ENCODE results near the gene CLBA1.

DNA sequence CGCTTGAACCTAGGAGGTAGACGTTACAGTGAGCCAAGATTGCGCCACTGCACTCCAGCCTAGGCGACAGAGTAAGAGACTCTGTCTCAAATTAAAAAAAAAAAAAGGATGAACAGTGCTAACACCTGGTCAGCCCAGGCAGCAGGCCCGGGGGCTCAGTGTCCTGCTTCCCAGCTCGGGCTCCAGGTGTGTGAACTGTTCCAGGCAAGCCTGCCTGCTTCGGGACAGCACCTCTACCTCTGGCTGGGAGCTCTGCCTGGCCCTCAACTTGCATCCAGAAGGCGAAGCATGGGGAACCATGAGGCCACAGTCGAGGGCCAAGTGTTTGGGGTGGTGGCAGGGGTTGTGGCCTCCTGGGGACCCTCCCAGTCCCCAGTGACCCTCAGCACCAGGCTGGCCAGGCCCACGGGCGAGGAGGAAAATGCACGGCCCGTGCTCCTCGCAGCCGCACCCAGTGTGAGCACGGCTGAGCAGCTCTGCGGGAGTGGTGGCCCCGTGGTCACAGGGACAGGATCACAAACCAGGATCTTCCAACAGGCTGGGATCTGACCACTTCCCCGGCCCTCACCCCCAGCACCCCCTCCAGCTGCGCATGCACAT is 19.8 kb downstream of the CLBA1 start:
- TF ChIP-seq, protein P1, sequence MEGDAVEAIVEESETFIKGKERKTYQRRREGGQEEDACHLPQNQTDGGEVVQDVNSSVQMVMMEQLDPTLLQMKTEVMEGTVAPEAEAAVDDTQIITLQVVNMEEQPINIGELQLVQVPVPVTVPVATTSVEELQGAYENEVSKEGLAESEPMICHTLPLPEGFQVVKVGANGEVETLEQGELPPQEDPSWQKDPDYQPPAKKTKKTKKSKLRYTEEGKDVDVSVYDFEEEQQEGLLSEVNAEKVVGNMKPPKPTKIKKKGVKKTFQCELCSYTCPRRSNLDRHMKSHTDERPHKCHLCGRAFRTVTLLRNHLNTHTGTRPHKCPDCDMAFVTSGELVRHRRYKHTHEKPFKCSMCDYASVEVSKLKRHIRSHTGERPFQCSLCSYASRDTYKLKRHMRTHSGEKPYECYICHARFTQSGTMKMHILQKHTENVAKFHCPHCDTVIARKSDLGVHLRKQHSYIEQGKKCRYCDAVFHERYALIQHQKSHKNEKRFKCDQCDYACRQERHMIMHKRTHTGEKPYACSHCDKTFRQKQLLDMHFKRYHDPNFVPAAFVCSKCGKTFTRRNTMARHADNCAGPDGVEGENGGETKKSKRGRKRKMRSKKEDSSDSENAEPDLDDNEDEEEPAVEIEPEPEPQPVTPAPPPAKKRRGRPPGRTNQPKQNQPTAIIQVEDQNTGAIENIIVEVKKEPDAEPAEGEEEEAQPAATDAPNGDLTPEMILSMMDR (IDR thresholded peaks at IDR 0.05; ENCODE audit: insufficient read depth, low read length) = no peak
- TF ChIP-seq, protein P2, sequence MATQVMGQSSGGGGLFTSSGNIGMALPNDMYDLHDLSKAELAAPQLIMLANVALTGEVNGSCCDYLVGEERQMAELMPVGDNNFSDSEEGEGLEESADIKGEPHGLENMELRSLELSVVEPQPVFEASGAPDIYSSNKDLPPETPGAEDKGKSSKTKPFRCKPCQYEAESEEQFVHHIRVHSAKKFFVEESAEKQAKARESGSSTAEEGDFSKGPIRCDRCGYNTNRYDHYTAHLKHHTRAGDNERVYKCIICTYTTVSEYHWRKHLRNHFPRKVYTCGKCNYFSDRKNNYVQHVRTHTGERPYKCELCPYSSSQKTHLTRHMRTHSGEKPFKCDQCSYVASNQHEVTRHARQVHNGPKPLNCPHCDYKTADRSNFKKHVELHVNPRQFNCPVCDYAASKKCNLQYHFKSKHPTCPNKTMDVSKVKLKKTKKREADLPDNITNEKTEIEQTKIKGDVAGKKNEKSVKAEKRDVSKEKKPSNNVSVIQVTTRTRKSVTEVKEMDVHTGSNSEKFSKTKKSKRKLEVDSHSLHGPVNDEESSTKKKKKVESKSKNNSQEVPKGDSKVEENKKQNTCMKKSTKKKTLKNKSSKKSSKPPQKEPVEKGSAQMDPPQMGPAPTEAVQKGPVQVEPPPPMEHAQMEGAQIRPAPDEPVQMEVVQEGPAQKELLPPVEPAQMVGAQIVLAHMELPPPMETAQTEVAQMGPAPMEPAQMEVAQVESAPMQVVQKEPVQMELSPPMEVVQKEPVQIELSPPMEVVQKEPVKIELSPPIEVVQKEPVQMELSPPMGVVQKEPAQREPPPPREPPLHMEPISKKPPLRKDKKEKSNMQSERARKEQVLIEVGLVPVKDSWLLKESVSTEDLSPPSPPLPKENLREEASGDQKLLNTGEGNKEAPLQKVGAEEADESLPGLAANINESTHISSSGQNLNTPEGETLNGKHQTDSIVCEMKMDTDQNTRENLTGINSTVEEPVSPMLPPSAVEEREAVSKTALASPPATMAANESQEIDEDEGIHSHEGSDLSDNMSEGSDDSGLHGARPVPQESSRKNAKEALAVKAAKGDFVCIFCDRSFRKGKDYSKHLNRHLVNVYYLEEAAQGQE (IDR thresholded peaks at IDR 0.05; ENCODE audit: insufficient replicate concordance, low read depth) = no peak
- TF ChIP-seq POLR2AphosphoS5 (IDR thresholded peaks at IDR 0.05; ENCODE audit: low read depth) (no peak), GABPA (IDR thresholded peaks at IDR 0.05; ENCODE audit: low read depth) (no peak), SPI1 (IDR thresholded peaks at IDR 0.05; ENCODE audit: borderline replicate concordance, low read depth) (no peak)

Data from HL-60 (cell line).